ENCODE measurements around the gene TAF11. TPM values are rescaled to one million over a fixed set of nuclear protein-coding genes. Genes with fewer than 3 reads are reported as not detected.
"Not testable (repeated sequence)": the region's sequence is repeated elsewhere in the genome, so short reads cannot be mapped to it uniquely, and the experiment has no call there.

Gene TAF11
- total RNA-seq, 2 donors from 2014 or later, result 16.6 to 16.8 TPM

GRCh38 chr6:34904990-34905613, 17.3 kb upstream of the TAF11 start:
- Histone ChIP-seq H3K27ac (no peak overlapping the region), H3K4me3 (no peak overlapping the region), H3K36me3 (replicated peaks in 1 of 2; ENCODE audit: insufficient read depth in 1 of 2, low read depth in 2 of 2) (no peaks in the 10 kb centered on the region), H3K9me3 (no peaks in the 10 kb centered on the region), H3K4me1 (peaks cover 42% of the 10 kb centered on the region), H3K27me3 (no peaks in the 10 kb centered on the region)
- 86 to 94% methylated on average over 5 of the region's 5 CpGs for WGBS, 2 donors
- DNase-seq (no peak), ATAC-seq (no peak)
- intact Hi-C loops (cut with DNase I), result no loop called here
- TF ChIP-seq POLR2A (IDR thresholded peaks at IDR 0.05), result no peak

- intact Hi-C loops (cut with DNase I), result no loop called here
- Histone ChIP-seq H3K4me3 (no peak overlapping the region), H3K4me1 (peaks cover 23% of the 10 kb centered on the region), H3K36me3 (replicated peaks in 1 of 2; ENCODE audit: insufficient read depth in 1 of 2, low read depth in 2 of 2) (no peaks in the 10 kb centered on the region), H3K27me3 (no peaks in the 10 kb centered on the region), H3K9me3 (no peaks in the 10 kb centered on the region), H3K27ac (peak overlapping the region in 1 of 4 donors; percentile 23)
- WGBS, 2 donors, result 81 to 92% methylated on average over 5 of the region's 5 CpGs
- ATAC-seq, result peak; percentile 38
- TF ChIP-seq POLR2A (IDR thresholded peaks at IDR 0.05) (no peak), CTCF (IDR thresholded peaks at IDR 0.05) (no peak)
- no peak for DNase-seq
Measured at GRCh38 chr6:34901930-34902329, 14.1 kb upstream of the TAF11 start.

DNA sequence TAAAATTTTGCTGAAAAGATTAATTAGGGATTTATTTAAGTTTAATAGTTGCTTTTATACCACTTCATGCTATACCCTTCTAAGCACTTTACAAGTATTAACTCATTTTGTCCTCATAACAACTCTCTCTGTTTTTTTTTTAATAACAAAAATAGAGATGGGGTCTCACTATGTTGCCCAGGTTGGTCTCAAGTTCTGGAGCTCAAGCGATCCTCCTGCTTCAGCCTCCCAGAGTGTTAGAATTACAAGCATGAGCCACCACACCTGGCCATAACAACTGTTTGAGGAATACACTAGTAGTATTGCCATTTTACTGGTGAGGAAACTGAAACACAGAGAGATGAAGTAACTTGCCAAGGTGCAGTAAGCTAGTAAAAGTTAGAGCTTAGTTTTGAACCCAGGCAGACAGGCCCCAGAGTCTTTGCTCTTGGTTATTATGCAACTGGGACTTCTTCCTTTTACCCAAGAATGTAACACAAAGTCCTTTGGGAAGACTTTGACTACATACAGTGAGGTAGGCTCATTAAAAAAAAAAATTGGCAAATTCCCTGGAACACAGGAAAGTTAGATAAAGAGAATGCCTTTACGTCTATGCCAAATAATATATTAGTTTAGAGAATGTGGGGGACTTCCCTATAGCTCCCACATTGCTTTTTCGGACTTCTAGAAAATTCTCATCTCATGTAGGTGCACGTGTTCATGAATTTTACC, 12.6 kb upstream of the TAF11 start:
- Histone ChIP-seq H3K4me1 (peaks cover 23% of the 10 kb centered on the region), H3K4me3 (no peak overlapping the region), H3K9me3 (no peaks in the 10 kb centered on the region), H3K27me3 (no peaks in the 10 kb centered on the region), H3K27ac (no peak overlapping the region), H3K36me3 (replicated peaks in 1 of 2; ENCODE audit: insufficient read depth in 1 of 2, low read depth in 2 of 2) (no peaks in the 10 kb centered on the region)
- DNase-seq (no peak), ATAC-seq (no peak)
- 44 to 81% methylated on average over 4 of the region's 4 CpGs for WGBS, 2 donors
- intact Hi-C loops (cut with DNase I), result no loop called here
- no peak for TF ChIP-seq CTCF (IDR thresholded peaks at IDR 0.05)
- TF ChIP-seq POLR2A (IDR thresholded peaks at IDR 0.05), result no peak

- 100% methylated on average over 1 of the region's 1 CpG for WGBS, 2 donors
- ATAC-seq; intact Hi-C loops (cut with DNase I); DNase-seq; H3K9me3 ChIP-seq; H3K4me3 ChIP-seq; H3K27me3 ChIP-seq; H3K36me3 ChIP-seq (replicated peaks in 1 of 2; ENCODE audit: insufficient read depth in 1 of 2, low read depth in 2 of 2); H3K27ac ChIP-seq: not testable (repeated sequence)
- peaks cover 23% of the 10 kb centered on the region for H3K4me1 ChIP-seq
Measured at GRCh38 chr6:34899748-34900147, 11.9 kb upstream of the TAF11 start.

- no peak overlapping the region for H3K27ac ChIP-seq
- H3K36me3 ChIP-seq (replicated peaks in 1 of 2; ENCODE audit: insufficient read depth in 1 of 2, low read depth in 2 of 2), result no peaks in the 10 kb centered on the region
- no peak overlapping the region for H3K4me3 ChIP-seq
- DNase-seq, result no peak
- intact Hi-C loops (cut with DNase I), result no loop called here
- WGBS, 2 donors, result 60 to 100% methylated on average over 1 of the region's 1 CpG
- H3K4me1 ChIP-seq, result peaks cover 25% of the 10 kb centered on the region
- H3K27me3 ChIP-seq, result no peaks in the 10 kb centered on the region
- ATAC-seq, result no peak
- no peaks in the 10 kb centered on the region for H3K9me3 ChIP-seq
- TF ChIP-seq CTCF (IDR thresholded peaks at IDR 0.05) (no peak), POLR2A (IDR thresholded peaks at IDR 0.05) (no peak)
Measured at GRCh38 chr6:34897716-34898115, 9.9 kb upstream of the TAF11 start.
